Esophagus muscularis mucosa (tissue), 4 donors: ENCODE data around the gene KRT74.

ENCODE experiments used
- EP300 ChIP-seq: sonication (generic); formaldehyde crosslinking; IDR thresholded peaks from one replicate; pipeline ENCODE4 v1.6.1; 2017; ENCODE audit warnings: antibody characterized with exemption
- POLR2A ChIP-seq: fragments of 450-650 bp; IDR thresholded peaks from one replicate; pipeline ENCODE4 v1.6.1; 2017; ENCODE audit warnings: antibody characterized with exemption, moderate library complexity, mild to moderate bottlenecking, low read depth
- TF ChIP-seq, protein P1 (sequence below), 3 experiments: fragments of 200-600 bp in 2 of 3; fragments of 450-650 bp in 1 of 3; sonication (generic) in 2 of 3; IDR thresholded peaks; one replicate each; pipeline ENCODE4 v1.5.1; 2017 to 2019; ENCODE audit warnings: antibody characterized with exemption in 3 of 3, mild to moderate bottlenecking in 2 of 3, moderate library complexity in 1 of 3

DNA sequence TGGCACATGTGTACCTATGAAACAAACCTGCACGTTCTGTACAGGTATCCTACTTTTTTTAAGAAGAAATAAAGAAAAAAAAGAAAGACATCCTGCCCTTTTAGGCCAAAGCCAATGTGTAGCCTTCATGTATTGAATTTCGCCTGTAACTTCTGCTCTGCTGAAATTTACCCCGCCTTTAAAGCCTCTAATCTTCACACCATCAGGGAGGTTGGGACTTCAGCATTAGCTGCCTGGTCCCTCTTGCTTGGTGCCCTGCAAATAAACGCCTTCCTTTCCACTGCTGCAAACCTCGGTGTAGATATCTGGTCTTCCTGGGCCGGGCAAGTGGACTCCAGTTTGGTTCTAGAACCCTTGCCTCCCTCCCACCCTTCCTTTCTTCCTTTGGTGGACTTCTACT, 18.1 kb downstream of the KRT74 start:
- TF ChIP-seq, protein P1, sequence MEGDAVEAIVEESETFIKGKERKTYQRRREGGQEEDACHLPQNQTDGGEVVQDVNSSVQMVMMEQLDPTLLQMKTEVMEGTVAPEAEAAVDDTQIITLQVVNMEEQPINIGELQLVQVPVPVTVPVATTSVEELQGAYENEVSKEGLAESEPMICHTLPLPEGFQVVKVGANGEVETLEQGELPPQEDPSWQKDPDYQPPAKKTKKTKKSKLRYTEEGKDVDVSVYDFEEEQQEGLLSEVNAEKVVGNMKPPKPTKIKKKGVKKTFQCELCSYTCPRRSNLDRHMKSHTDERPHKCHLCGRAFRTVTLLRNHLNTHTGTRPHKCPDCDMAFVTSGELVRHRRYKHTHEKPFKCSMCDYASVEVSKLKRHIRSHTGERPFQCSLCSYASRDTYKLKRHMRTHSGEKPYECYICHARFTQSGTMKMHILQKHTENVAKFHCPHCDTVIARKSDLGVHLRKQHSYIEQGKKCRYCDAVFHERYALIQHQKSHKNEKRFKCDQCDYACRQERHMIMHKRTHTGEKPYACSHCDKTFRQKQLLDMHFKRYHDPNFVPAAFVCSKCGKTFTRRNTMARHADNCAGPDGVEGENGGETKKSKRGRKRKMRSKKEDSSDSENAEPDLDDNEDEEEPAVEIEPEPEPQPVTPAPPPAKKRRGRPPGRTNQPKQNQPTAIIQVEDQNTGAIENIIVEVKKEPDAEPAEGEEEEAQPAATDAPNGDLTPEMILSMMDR (IDR thresholded peaks at IDR 0.05), result no peak
- TF ChIP-seq EP300 (no peak), POLR2A (no peak)
